Ascending aorta (tissue), 2 donors: ENCODE measurements around the gene IQCN. TPM values are rescaled to one million over a fixed set of nuclear protein-coding genes. Genes with fewer than 3 reads are reported as not detected.

Experiments used
- DNase-seq, 2 donors: peaks; one replicate each; pipeline ENCODE4 v3.0.0-alpha.2; 2019; ENCODE audit warnings: low spot score in 2 of 2
- H3K27ac ChIP-seq, 2 donors: fragments of 200-600 bp; sonication (generic); one replicate each; pipeline ENCODE4 v1.5.1; 2016 to 2017; ENCODE audit warnings: mild to moderate bottlenecking in 1 of 2
- H3K27me3 ChIP-seq: fragments of 200-600 bp; sonication (generic); one replicate; pipeline ENCODE4 v1.5.1; 2017
- H3K36me3 ChIP-seq, 2 donors: fragments of 200-600 bp; sonication (generic); one replicate each; pipeline ENCODE4 v1.5.1; 2016
- H3K4me1 ChIP-seq, 2 donors: fragments of 200-600 bp; sonication (generic); one replicate each; pipeline ENCODE4 v1.5.1; 2016 to 2017; ENCODE audit warnings: mild to moderate bottlenecking in 1 of 2
- H3K4me3 ChIP-seq, 2 donors: fragments of 200-600 bp; sonication (generic); one replicate each; pipeline ENCODE4 v1.5.1; 2016 to 2017; ENCODE audit warnings: mild to moderate bottlenecking in 1 of 2
- H3K9me3 ChIP-seq, 2 donors: fragments of 200-600 bp; sonication (generic); one replicate each; pipeline ENCODE4 v1.5.1; 2016
- CTCF ChIP-seq, 3 experiments: fragments of 200-600 bp in 2 of 3; fragments of 450-650 bp in 1 of 3; sonication (generic) in 2 of 3; IDR thresholded peaks; one replicate each; pipeline ENCODE4 v1.5.1; 2016 to 2019; ENCODE audit warnings: antibody characterized with exemption in 3 of 3, mild to moderate bottlenecking in 1 of 3, moderate library complexity in 1 of 3
- intact Hi-C: fragments of 100-400 bp; cut with DNase I; formaldehyde crosslinking; loops from one replicate; pipeline ENCODE4 v1.15.1; 2023
- total RNA-seq: library from RNA; depleted of rRNA; stranded (reverse); fragments of >200 nt; gene quantifications from one replicate; pipeline ENCODE4 v1.1.0, GENCODE V29; 2016

The IQCN gene
- total RNA-seq, 1 donor from 2014 or later, result 51.2 TPM

- Histone ChIP-seq H3K9me3 (no peaks in the 10 kb centered on the region), H3K27me3 (no peaks in the 10 kb centered on the region), H3K4me1 (peaks cover 4 to 24% of the 10 kb centered on the region in 2 donors), H3K27ac (peak overlapping the region; percentile 69), H3K36me3 (no peaks in the 10 kb centered on the region), H3K4me3 (no peak overlapping the region)
- DNase-seq, result no peak
- intact Hi-C loops, result no loop called here
- TF ChIP-seq CTCF (IDR thresholded peaks at IDR 0.05), result no peak
These were observed 13.9 kb upstream of the IQCN start for GRCh38 chr19:18287836-18288772.

GRCh38 chr19:18286973-18287635 is 12.9 kb upstream of the IQCN start:
- peak overlapping the region; percentile 69 for H3K27ac ChIP-seq
- H3K4me1 ChIP-seq, result peaks cover 10 to 31% of the 10 kb centered on the region in 2 donors

DNA sequence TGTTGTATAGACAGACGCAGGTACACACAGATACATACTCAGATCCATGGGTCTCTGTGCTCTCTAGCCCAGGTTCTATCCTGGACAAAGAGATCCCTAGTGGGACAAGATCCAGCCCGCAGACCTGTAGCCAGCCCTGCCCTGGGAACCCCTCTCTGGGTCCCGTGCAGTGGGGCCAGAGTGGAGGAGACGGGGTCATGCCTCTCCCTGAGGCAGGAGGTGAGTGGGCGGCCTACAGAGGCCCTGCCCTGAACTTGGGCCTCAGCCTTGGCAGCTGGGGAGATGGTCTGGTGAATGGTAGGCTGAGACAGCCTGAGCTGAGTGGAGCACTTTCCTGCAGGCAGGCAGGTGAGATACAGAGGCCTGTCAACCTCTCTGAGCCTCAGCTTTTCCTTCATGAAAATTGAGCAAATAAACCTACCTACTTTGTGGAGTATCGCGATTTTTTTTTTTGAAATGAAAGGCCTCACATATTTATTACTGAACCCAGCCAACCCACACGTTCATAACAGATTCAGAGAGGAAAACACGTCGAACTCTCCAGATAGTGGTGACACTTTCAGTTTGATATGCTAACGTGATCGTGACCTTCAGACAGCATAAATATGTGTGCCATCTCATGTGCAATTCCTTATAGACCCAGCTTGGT is 10.6 kb upstream of the IQCN start:
- H3K4me1 ChIP-seq, result peaks cover 6 to 14% of the 10 kb centered on the region in 2 donors
- no peak for DNase-seq
- no peaks in the 10 kb centered on the region for H3K27me3 ChIP-seq
- H3K36me3 ChIP-seq, result peaks cover 0 to 6% of the 10 kb centered on the region in 2 donors
- no peaks in the 10 kb centered on the region for H3K9me3 ChIP-seq
- H3K27ac ChIP-seq, result peak overlapping the region; percentile 34 to 100
- no peak overlapping the region for H3K4me3 ChIP-seq
- intact Hi-C loops, result no loop called here
- TF ChIP-seq CTCF (IDR thresholded peaks at IDR 0.05), result no peak

More at GRCh38 chr19:18286973-18287635, 12.9 kb upstream of the IQCN start:
- intact Hi-C loops, result no loop called here
- Histone ChIP-seq H3K9me3 (no peaks in the 10 kb centered on the region), H3K4me3 (no peak overlapping the region), H3K36me3 (no peaks in the 10 kb centered on the region), H3K27me3 (no peaks in the 10 kb centered on the region)
- no peak for TF ChIP-seq CTCF (IDR thresholded peaks at IDR 0.05)
- no peak for DNase-seq

DNA sequence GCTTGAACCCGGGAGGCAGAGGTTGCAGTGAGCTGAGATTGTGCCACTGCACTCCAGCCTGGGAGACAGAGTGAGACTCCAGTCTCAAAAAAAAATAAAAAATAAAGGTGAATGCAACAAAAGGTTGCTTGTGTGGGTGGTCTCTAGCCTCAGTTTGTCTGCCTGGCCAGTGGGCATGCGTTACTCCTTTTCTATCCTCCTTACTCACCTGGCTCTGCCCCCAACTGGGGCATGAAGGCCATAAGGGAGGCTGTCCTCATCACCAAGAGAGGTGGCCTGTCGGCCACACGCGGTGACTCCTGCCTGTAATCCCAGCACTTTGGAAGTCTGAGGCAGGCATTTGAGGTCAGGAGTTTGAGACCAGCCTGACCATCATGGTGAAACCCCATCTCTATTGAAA is 9.1 kb upstream of the IQCN start:
- no peak for TF ChIP-seq CTCF (IDR thresholded peaks at IDR 0.05)
- H3K4me1 ChIP-seq, result peaks cover 12 to 21% of the 10 kb centered on the region in 2 donors
- H3K9me3 ChIP-seq, result no peaks in the 10 kb centered on the region
- intact Hi-C loops, result no loop called here
- H3K27me3 ChIP-seq, result no peaks in the 10 kb centered on the region
- H3K4me3 ChIP-seq, result no peak overlapping the region
- H3K36me3 ChIP-seq, result peaks cover 9 to 14% of the 10 kb centered on the region in 2 donors
- H3K27ac ChIP-seq, result peak overlapping the region; percentile 99 to 100
- DNase-seq, result no peak

DNA sequence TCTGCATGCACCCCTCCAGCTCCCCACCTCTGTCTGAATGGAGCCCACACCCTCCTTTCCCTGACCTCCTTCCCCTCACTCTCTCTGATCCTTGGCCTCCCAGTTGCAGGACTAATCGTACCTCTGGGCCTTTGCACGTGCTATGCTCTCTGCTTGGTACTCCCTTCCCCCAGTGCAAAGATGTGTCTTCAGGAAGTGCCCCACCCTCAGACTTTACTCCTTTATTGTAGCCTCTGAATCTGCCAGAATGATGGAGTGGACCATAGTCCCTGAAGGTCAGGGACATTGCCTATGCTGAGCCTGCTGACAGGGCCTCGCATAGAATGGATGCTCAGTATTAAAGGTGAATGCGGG is 8.5 kb upstream of the IQCN start:
- peak overlapping the region; percentile 99 to 100 for H3K27ac ChIP-seq
- no peaks in the 10 kb centered on the region for H3K27me3 ChIP-seq
- peaks cover 13 to 20% of the 10 kb centered on the region in 2 donors for H3K36me3 ChIP-seq
- H3K9me3 ChIP-seq, result no peaks in the 10 kb centered on the region
- TF ChIP-seq CTCF (IDR thresholded peaks at IDR 0.05), result no peak
- no peak for DNase-seq
- H3K4me1 ChIP-seq, result peaks cover 15 to 26% of the 10 kb centered on the region in 2 donors
- intact Hi-C loops, result loop anchor here (1.0 kb wide), 2 partner anchors 19 to 46 kb away; no protein-coding TSS in a partner anchor
- H3K4me3 ChIP-seq, result peak overlapping the region; percentile 60 to 71
